HG03108 (cell line): ENCODE results near the gene MYRFL.
"Not testable (repeated sequence)": the region's sequence is repeated elsewhere in the genome, so short reads cannot be mapped to it uniquely, and the experiment has no call there.

Experiments
- ATAC-seq: cut with Tn5 transposase; IDR thresholded peaks from one replicate; pipeline ENCODE4 v1.9.1; 2021; ENCODE audit warnings: moderate library complexity; ENCODE audit not compliant: unreplicated experiment

The MYRFL gene

GRCh38 chr12:69824966-69825560 is at the start of gene MYRFL:
Gene MYRFL, plus strand, starts transcription at chr12:69825227. Its CDS starts 291 bp downstream, at chr12:69825518.
- ATAC-seq = no peak

GRCh38 chr12:69779928-69780327 is 45.1 kb upstream of the MYRFL start:
- no peak for ATAC-seq

GRCh38 chr12:69783365-69783764 is 41.7 kb upstream of the MYRFL start:
- no peak for ATAC-seq

DNA sequence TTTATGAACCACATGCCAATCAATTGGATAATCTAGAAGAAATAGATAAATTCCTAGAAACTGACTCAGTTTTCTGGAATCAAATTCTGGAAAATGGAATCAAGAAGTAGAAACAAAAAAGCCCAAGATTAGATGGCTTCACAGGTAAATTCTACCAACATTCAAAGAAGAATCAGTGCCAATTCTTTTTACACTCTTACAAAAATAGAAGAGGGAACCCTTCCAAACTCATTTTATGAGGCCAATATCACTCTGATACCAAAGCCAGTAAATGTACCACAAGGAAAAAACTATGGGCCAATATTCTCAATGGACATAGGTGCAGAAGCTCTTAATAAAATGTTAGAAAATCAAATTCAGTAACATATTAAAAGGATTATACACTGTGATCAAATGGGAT is 35.7 kb upstream of the MYRFL start:
- no peak for ATAC-seq

DNA sequence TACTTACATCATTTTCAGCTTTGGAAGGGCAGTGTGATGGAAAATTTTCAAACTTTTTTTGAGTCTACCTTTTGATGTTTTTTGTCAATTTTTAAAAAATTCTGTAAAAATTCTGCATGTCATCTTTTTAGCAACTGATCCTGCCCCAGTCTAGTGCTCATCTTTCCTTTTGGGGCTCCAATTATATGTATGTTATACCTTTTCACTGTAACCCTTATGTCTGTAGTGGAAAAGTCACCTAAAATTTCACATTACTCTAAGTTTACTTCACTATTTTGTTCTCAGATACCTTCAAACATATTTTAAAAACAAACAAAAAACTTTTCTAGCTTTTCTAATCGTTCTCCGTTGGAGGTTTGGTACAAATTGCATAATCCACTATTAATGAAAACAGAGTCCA is 32.5 kb upstream of the MYRFL start:
- ATAC-seq = no peak

DNA sequence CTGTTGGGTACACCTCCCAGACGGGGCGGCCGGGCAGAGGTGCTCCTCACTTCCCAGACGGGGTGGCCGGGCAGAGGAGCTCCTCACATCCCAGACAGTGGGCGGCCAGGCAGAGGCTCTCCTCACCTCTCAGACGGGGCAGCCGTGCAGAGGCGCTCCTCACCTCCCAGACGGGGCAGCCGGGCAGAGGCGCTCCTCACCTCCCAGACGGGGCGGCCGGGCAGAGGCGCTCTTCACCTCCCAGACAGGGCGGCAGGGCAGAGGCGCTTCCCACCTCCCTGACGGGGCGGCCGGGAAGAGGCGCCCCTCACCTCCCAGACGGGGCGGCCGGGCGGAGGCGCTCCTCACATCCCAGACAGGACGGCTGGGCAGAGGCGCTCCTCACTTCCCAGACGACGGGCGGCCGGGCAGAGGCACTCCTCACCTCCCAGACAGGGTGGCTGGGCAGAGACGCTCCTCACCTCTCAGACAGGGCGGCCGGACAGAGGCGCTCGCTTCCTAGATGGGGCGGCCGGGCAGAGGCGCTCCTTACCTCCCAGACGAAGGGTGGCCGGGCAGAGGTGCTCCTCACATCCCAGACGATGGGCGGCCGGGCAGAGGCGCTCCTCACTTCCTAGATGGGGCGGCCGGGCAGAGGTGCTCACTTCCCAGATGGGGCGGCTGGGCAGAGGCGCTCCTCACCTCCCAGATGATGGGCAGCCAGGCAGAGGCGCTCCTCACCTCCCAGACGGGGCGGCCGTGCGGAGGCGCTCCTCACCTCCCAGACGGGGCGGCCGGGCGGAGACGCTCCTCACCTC is 17.7 kb upstream of the MYRFL start:
- not testable (repeated sequence) for ATAC-seq

DNA sequence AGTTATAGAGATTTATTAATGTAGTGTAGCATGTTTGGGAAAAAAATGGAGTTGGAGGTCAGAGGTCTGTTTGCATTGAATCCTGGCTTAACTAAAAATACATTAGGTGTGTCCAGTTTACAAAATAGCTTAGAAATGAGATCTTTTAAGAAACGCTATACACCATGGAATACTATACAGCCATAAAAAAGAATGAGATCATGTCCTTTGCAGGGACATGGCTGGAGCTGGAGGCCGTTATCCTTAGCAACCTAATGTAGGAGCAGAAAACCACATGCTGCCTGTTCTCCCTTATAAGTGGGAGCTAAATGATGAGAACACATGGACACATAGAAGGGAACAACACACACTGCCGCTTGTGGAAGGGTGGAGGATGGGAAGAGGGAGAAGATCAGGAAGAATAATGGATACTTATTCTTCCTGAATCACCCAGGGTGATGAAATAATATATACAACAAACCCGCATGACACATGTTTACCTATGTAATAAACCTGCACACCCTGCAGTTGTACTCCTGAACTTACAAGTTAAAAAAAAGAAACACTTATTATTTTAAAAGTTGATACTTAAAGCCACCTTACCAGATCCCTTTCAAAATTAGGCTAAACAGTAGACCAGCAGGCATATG is 14.0 kb upstream of the MYRFL start:
- no peak for ATAC-seq

GRCh38 chr12:69816082-69816481 is 8.9 kb upstream of the MYRFL start:
- no peak for ATAC-seq

- no peak for ATAC-seq
These were observed 4.0 kb upstream of the MYRFL start for GRCh38 chr12:69821032-69821455.

GRCh38 chr12:69821456-69822159 is 3.4 kb upstream of the MYRFL start:
- no peak for ATAC-seq

DNA sequence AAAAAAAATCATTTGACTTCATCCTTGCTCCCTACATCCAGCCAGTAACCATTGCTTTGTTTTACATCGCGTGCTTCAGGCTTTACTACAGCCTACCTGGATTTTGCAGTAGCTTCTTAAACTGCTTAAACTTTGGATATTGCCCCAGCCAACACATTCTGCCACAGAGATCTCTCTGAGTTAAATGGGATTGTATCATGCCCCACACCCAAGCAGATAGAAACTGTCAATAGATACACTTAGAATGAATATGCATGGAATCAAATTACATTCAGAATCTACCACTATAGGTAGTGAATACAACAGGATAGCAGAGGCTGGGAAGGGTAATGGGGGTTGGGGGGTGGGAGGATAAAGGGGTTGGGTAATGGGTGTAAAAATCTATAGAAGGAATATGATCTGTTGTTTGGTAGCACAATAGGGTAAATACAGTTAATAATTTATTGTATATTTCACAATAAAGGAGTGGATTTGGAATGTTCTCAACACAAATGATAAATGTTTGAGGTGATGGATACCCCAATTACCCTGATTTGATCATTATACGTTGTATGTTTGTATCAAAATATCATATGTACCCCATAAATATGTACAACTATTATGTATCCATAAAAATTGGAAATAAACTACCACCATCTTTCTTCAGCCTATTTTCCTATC is 2.7 kb upstream of the MYRFL start:
- ATAC-seq = no peak

DNA sequence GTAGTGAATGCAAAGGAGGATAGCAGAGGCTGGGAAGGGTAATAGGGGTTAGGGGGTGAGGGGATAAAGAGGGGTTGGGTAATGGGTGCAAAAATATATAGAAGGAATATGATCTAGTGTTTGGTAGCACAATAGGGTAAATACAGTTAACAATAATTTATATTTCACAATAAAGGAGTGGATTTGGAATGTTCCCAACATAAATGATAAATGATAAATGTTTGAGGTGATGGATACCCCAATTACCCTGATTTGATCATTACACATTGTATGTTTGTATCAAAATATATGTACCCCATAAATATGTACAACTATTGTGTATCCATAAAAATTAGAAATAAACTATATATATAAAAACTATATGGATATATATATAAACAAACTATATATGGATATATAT is 999 bp upstream of the MYRFL start:
- no peak for ATAC-seq

DNA sequence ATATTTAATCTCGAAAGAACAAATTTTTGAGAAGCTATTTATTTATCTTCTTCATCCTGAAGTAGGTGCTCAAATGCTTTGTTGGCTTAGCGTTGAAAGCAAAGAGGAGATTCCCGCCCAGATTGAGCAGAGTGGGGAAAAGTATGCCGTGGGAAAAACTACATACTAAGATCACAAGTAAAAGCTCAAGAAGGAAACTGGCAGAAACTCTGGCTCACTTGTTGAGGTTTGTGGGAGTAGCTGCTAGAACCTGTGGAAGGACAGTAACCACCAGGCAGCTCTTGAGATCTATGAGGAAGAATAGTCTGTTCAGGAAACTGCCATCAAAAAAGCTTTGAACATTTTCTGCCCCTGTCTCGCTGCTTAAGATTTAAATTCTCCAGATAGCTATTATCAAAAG is 3.9 kb downstream of the MYRFL start:
- ATAC-seq = no peak

- ATAC-seq = no peak
These were observed 8.7 kb downstream of the MYRFL start for GRCh38 chr12:69833696-69834095.

- no peak for ATAC-seq
These were observed 9.1 kb downstream of the MYRFL start for GRCh38 chr12:69834147-69834546.

DNA sequence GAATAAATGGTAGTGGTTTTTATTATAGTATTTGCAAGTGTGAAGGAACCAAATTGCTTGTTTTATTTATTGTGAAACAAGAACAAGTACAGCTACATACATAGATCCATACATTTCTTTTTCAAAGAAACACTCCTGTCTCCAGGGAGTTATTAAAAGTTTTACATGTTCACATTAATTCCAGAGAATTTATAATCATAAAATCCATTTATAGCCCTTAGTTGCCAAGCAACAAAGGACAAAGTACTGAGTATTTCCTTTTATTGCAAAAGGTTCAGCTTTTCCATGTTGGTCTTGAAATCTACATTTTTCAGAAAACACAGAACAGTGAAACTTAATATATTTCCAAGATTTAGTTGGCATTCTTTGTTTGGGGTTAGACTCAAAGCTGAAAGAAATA is 9.5 kb downstream of the MYRFL start:
- ATAC-seq = no peak

DNA sequence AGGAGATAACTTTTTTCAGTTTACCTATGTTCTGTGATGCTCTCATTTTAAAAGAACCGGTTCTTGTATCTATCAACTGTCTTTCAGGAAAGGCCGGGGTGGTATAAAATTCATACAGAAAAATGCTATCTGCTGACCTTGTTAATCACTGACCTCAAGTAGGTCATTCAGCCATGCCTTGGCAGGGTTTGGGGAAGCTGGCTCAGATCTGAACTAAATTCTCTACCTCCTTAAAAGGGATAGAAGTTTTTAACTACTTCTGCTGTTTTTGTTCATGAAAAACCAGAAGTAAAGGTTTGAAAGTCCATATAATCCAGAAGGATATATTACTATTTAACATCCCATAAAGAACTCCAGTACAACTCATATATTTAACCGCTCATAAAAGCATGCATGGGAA is 10.1 kb downstream of the MYRFL start:
- ATAC-seq = no peak

GRCh38 chr12:69836015-69836414 is 11.0 kb downstream of the MYRFL start:
- no peak for ATAC-seq

- ATAC-seq = no peak
These were observed 12.2 kb downstream of the MYRFL start for GRCh38 chr12:69837191-69837590.

- ATAC-seq = no peak
These were observed 12.8 kb downstream of the MYRFL start for GRCh38 chr12:69837657-69838415.
